ENCODE data around the gene PPP2R1B.

The PPP2R1B gene

DNA sequence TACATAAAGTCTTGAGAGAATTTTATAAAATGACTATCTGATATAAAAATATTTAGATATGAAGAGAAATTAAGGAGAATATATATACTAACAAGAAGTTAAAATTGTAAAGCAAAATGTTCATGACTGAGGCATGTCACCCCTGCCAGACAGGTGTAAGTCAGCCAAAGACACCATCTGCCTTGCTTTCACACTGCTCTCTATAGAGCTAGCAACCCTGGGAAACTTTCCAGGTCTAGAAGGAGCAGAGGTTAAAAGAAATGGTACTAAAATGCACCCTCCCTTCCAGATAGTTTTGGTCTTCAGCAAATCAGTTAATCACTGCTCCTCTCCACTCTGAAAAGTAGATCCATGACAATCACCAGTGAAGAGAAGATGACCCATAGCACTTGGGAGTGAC lies 16.5 kb downstream of the PPP2R1B start:
- FAIRE-seq (no peak), DNase-seq (ENCODE audit: insufficient read length, low spot score) (no peak)

DNA sequence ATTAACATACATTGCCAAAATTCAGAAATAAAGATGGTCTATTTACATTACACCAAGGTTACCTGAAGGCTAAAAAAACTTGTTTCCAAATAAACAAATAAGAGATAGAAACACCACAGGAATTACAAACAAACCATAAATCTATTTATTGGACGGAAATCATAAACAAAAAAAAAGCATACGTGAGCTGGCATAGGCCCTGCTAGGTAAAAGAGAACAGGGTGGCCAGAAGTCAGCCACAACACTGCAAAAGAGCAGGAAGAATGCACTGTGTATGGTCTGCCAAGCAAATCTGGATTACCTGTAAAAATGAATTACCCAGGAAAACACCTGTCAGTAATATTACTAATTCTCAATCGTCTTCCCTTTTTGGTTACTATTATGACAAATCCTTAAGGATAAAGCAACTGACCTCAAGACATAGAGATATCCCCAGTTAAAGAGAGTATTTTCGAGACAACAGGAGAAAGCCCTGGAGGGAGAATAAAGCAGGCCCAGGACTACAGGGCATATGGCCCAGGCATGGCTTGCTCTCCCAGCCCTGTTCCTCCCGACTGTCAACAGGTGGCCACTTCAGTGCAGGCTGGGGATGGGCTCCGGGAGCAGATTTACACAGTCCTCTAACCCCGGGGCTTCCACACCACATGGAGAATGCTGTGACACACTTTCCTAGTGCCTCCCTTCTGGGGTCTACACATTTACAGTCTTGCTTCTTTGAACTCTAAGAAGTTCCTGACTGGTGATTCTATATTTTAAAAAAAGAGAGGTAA lies 18.0 kb downstream of the PPP2R1B start:
- DNase-seq (ENCODE audit: insufficient read length, low spot score) (no peak), FAIRE-seq (no peak)

DNA sequence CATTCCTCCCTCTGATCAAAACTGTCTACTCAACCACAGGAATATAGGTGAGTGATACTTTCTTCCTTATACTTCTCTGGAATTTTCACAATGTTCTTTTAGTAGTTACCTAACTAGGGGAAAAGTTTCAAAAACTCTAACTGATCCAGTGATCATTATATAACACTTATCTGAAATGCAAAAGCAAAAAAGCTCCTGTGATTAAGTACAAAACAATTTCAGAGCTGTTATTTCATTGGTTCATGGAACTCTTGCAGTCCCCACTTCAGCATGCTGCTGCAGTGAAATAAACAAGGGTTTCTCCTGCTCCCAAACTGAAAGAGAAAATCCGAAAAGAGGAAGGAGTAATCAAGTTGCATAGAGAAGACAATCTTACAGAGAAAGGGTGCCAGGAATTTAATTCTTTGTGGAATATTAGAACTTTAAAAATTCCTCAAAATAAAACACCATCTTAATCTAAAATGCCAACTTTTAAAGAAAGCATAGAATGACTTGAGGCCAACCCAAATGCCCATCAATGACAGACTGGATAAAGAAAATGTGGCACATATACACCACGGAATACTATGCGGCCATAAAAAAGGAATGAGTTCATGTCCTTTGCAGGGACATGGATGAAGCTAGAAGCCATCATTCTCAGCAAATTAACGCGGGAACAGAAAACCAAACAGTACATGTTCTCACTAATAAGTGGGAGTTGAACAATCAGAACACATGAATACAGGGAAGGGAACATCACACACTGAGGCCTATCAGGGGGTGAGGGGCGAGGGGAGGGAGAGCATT lies 20.3 kb downstream of the PPP2R1B start:
- DNase-seq (ENCODE audit: insufficient read length, low spot score) = no peak
- FAIRE-seq = no peak

GRCh38 chr11:111743700-111744099 lies 22.5 kb downstream of the PPP2R1B start:
- no peak for FAIRE-seq
- no peak for DNase-seq (ENCODE audit: insufficient read length, low spot score)

DNA sequence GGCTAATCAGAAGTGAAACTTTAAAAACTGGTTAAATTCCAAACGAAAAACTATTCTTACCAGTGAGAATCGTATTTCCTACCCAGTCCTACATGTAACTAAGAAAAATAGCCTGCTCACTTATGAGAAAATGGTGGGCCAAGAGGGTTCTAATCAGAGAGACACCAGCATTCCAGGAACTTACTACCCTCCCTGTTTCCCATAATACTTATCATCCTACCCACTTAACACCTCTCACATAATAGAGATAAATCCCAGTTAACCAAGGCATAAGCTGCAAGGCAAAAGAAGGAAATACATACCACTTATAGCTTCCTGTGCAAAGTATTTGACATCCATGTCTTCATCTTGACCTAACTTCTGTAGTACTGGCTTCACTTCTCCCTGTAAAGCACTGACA lies 24.4 kb downstream of the PPP2R1B start:
- no peak for DNase-seq (ENCODE audit: insufficient read length, low spot score)
- FAIRE-seq = no peak

- FAIRE-seq (no peak), DNase-seq (ENCODE audit: insufficient read length, low spot score) (no peak)
These were observed 26.9 kb downstream of the PPP2R1B start for GRCh38 chr11:111739299-111739698.

DNA sequence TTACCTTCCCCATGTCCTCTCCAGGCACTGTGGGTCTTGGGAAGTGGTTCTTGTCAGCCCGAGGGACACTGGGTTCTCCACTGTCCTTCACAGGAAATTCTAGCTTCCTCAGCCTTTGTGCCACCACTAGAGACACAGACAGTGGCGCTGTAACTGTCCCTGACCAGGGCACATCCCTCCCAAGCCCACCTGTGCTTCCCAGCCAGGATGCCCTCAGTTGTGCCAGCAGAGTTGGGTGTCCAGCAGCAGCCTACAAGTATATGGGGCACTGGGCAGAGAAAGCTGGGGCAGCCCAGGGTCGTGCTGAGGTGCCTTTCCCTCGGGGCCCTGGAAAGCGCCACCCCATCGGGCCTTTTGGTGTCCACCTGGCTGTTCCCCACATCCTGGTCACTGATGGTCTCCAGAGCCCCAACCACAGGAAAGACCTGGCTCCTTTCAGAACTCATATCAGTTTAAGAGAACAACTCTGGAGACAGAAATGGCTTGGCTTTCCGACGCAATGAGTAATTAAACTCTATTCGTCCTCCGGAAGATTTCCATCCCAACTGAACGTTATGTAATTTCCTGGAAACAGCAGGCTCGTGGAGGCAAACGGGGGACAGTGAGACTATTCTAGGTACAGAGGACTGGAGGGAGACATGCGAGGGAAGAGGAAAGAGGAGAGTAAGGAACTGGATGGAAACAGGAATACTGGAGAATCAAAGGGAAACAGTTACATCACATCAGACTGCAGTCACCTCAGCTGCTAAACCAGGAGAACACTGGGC lies 28.6 kb downstream of the PPP2R1B start:
- FAIRE-seq (no peak), DNase-seq (ENCODE audit: insufficient read length, low spot score) (no peak)

DNA sequence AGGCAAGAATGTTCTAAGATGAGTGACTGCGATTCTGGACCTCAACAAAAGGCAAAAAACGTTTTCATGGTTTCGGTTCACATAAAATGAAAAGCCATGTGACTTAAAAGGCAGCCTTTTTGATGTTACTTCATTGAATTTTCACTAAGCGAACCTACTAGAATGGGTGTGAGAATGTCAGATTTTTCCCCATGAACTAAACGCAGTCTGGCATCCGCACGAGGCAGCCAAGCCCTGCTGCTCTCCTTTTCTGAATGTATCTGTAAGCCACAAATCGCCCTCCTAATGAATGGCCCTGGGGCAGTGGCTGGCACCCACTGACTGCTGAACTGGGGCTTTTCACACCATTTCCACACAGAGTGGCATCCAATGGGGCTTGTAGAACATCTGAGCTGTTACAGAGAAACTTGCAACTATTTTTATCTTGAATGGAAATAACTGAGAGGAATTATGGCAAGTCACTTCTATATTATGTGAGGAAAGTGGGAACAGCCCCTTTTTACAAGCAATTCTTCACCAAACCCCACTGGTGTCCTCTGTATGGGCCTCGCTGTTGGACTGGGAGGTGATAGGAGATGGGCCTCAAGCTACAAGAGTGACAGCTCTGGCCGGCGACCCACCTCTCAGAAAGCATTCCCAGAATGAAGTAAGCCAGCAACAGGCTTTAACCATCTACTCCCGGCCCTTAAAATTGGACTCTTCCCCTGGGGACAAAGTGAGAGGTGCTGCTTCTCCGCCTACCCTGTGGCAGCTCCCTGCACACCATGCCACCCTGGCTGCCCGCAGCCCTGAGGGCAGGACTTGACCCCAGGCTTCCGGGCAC lies 29.4 kb downstream of the PPP2R1B start:
- DNase-seq (ENCODE audit: insufficient read length, low spot score) (no peak), FAIRE-seq (peak; percentile 11)

DNA sequence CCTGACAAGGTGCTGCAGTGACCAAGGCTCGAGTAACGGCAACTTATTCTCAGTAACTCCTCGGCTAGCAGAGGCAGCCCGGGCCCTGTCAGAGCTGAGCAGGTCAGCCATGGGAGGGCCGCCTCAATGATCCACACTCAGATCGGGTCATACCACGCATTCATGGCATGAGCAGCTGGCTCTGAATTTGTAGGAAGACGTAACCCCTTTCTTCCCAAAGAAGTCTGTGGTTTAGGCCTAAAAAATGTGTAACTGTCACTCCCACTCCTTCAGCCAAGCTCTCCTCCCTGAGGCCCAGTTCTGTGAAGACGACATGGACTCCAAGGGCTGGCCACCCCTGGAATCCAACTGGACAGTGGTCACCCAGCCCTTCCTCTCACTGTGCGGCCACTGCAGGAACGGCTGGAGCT lies 30.0 kb downstream of the PPP2R1B start:
- FAIRE-seq (no peak), DNase-seq (ENCODE audit: insufficient read length, low spot score) (no peak)

DNA sequence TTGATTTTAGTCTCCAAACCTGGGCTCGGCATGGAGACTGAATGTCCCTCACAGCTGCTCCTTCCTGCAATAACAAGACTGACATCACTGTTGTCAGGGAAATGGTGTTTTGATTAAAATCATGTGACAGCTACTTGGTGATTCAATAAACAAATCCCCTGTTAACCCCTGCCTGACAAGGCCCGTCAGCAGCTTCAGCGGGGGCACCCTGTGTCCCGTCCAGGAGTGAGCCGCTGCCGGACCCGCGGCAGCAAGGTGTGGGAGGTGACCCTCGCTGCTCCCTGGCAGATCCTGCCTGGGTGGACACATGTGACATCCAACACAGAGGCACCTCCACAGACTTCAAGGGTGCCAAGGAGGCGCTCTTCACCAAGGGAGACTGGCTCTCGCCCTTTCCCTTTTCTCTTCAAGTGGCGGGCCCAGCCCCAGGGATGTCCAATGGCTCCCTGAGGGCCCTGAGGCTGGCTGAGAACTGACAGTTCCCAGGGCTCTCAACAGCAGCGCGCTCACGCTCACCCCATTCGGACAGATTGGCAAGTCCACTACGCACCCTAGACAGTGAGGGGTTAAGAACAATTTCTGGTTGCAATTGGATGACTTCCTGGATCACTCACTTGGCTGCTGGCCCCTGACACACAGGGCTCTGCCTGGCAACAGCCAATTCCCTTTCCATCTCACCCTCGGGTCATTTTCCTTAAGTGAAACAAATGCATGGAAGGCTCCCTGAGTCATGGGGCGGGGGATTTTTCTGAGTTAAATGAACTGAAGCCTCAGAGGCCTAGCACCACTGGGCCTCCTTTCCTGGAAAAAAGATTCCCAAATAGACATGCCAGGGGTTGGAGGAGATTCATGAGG lies 30.7 kb downstream of the PPP2R1B start:
- FAIRE-seq (no peak), DNase-seq (ENCODE audit: insufficient read length, low spot score) (no peak)

DNA sequence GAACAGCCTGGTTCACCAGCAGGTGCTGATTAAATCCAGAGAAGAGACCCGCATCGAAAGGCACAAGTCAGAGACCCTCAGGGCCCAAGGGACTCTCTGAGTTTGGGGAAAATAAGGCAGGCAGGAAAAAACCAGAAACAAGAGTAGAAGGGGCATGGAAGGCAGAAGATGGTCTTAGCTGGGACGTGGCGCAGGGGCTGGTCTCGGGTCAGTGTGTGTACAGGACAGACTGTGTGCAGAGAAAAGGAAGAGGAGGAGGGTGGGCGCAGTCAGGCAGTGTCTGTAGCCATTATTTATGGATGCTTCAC lies 31.3 kb downstream of the PPP2R1B start:
- FAIRE-seq = no peak
- DNase-seq (ENCODE audit: insufficient read length, low spot score) = no peak

DNA sequence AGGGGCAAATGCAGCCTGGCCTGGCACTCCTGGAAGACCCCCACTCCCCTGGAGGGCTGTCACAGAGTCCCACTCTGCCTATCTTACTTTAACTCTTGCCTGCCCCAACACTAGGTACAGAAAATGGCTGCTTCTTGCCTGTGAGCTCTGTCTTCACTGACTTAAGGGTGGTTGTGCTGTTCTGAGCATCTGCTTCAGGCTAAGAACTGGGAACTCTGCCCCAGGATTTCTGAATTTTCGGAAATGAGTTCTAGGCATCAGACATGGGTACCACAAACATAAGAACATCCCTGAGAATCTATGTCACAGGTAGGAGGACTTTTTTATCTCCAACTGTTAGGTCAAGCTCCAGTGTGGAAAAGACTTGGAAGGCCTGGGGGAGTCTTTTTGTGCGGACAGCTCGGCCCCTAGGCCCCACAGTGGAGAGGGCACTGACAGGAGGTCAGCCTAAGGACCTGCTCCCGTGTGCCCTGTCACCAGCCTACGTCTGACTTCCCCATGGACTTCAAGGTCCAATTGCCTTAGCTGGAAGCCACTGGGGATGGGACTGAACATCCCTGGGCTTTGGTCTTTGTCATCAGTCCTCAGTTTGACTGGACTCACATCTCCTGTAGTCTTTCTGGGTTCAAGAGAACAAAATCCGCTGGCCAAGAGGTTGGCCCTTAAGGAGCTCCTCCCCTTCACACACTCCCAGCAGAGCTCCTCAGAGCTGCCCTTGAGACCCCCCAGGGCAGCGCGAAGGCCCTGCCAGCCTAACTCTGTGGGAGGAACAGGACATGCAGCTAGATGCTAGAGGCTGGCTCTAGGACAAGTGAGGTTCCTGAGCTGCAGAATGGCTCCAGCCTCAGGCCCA lies 31.9 kb downstream of the PPP2R1B start:
- DNase-seq (ENCODE audit: insufficient read length, low spot score) (no peak), FAIRE-seq (no peak)

- FAIRE-seq = no peak
- DNase-seq (ENCODE audit: insufficient read length, low spot score) = no peak
These were observed 32.5 kb downstream of the PPP2R1B start for GRCh38 chr11:111733611-111734088.

DNA sequence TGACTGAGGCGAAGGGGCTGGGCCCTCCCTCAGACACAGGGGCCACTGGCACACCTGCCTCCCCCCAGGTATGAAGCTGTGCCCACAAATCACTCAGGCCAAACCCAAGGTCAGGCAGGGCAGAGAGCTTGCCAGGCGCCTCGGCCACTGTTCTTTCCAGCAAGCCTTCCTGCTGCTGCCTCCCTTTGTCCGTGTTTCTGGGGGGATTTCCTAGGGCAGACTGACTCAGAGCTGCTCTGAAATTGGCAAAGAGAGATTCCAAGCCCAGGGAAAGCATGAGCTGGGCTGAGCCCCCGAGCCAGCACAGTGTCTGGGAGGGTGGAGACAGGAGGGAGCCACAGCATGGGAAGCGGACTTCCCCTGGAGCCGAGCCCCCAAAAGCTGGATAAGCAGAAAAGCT lies 33.2 kb downstream of the PPP2R1B start:
- DNase-seq (ENCODE audit: insufficient read length, low spot score) (no peak), FAIRE-seq (no peak)

DNA sequence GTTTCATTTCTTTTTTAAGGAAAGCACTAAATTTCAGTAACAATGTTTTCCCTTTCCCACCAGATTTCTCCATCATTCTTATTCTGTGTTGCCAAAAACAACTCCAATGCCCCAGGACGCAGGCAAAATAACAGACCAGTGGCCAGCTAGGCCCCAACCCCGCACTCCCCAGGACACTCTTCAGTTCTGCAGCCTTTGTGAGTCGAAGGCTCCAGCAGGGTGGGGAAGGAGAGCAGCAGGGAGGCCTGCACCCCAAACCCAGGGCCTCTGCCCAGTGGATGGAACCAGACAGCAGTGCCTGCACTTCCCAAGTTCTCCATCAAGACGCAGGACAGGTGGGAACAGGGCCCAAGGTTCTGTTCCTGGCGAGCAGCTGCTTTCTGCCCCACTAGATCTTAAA lies 34.4 kb downstream of the PPP2R1B start:
- FAIRE-seq (no peak), DNase-seq (ENCODE audit: insufficient read length, low spot score) (no peak)

DNA sequence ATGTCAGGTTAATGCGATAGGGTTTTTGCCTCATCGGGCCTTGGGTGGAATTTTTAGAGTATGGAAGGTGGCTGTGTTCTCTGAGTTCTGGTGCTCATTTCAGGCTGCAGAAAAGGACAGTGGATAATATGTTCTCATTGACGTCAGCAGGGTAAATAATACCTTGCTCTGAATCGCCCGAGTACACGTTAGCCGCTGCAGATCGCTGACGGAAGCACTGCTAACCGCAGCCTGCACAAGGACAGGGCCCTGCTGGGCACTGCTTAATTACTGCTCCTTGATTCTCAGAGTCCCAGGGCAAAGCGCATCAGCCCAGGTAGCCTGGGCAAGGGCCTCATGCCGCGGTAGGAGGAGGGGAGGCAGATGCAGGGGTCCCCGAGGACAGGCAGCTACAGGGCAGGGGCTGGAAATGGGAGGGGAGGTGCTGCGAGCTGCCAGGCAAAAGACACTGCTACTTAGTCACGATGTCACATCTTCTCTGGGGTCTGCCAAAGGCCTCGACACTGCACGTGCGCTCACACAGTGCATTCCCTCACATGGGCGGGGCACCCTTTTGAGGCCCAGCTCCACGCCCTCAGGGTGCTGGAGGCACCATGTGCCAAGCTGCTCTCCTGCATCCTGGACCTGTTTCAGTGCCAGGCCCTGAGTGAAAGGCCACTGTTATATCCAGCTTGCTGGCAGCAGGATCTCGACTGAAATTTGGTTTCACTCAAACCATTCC lies 35.2 kb downstream of the PPP2R1B start:
- DNase-seq (ENCODE audit: insufficient read length, low spot score) = no peak

DNA sequence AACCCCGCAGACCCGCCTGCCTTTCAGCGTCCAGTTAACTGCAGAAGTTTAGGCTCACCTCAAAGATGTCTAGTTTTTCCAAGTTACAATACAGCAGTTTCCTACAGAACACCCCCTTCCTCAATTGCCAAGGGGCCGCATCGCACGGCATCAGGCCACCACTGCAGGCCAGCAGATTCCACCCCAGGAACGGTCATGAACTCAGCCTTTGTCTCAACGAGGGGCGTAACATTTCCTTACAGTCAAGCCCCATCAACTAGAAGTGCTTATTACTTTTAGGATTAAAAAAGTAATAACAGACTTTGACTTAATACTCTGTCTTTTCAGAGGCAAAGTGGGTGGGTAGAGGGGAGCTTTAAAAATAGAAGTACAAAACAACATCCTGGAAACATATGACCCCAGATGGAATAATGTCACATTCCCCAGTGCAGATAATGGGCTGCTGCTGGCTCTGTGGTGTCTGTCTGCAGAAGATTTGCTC lies 36.3 kb downstream of the PPP2R1B start:
- DNase-seq (ENCODE audit: insufficient read length, low spot score) (no peak), FAIRE-seq (no peak)

More for the DNA sequence above, 35.2 kb downstream of the PPP2R1B start:
- FAIRE-seq = no peak
